ENCODE measurements around the gene SSBP2.
"Not testable (repeated sequence)": the region's sequence is repeated elsewhere in the genome, so short reads cannot be mapped to it uniquely, and the experiment has no call there.

Gene SSBP2

DNA sequence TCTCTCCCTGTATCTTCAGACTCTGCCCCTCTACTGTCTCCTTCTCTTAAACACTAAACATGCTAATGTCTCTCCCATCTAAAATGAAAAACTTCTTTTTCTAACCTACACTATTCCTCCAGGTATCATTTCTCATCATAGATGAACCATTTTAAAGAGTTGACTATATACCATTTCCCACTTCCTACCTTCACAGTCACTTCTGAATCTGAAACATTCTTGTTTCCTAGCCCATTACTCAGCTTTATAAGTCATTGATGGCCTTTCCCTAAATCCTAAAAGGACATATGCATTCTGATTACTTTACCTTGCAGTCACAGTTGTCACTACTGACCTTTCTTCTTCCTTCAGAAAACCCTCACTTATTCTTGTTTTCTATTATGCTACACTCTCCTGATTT lies 118.2 kb downstream of the SSBP2 start:
- TF ChIP-seq, protein P1, sequence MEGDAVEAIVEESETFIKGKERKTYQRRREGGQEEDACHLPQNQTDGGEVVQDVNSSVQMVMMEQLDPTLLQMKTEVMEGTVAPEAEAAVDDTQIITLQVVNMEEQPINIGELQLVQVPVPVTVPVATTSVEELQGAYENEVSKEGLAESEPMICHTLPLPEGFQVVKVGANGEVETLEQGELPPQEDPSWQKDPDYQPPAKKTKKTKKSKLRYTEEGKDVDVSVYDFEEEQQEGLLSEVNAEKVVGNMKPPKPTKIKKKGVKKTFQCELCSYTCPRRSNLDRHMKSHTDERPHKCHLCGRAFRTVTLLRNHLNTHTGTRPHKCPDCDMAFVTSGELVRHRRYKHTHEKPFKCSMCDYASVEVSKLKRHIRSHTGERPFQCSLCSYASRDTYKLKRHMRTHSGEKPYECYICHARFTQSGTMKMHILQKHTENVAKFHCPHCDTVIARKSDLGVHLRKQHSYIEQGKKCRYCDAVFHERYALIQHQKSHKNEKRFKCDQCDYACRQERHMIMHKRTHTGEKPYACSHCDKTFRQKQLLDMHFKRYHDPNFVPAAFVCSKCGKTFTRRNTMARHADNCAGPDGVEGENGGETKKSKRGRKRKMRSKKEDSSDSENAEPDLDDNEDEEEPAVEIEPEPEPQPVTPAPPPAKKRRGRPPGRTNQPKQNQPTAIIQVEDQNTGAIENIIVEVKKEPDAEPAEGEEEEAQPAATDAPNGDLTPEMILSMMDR (IDR thresholded peaks at IDR 0.05; ENCODE audit: low read depth, low read length, missing control alignments): no peak
- no peak overlapping the region for H3K4me3 ChIP-seq (replicated peaks; ENCODE audit: low read depth, low read length)
- no peak for DNase-seq (ENCODE audit: extremely low read depth, low read depth)

GRCh38 chr5:81631621-81632020 lies 119.3 kb downstream of the SSBP2 start:
- H3K4me3 ChIP-seq (replicated peaks; ENCODE audit: low read depth, low read length): no peak overlapping the region
- TF ChIP-seq, protein P1 (IDR thresholded peaks at IDR 0.05; ENCODE audit: low read depth, low read length, missing control alignments): no peak

DNA sequence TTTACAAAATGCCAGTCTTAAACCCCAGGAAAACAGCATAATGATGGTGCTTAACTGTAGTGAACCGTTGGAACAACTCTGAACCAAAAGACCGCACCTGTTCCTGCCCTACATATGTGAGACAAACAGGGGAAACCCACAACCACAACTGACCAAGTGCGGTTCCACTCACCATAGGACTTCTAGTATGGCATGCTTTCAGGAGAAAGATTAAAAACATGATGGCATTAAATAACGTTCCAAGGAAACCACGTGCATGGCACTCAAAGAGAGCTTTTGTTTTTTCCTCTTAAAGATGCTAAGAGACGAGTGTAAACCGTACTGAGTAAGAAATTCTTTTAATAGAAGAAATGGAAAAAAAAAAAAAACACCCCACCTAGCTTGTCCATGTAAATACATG lies 119.8 kb downstream of the SSBP2 start:
- H3K4me3 ChIP-seq (replicated peaks; ENCODE audit: low read depth, low read length): no peak overlapping the region
- TF ChIP-seq, protein P1 (IDR thresholded peaks at IDR 0.05; ENCODE audit: low read depth, low read length, missing control alignments): no peak
- DNase-seq (ENCODE audit: extremely low read depth, low read depth): no peak

More at GRCh38 chr5:81631621-81632020, 119.3 kb downstream of the SSBP2 start:
- DNase-seq (ENCODE audit: extremely low read depth, low read depth): no peak

- no peak for DNase-seq (ENCODE audit: extremely low read depth, low read depth)
- H3K4me3 ChIP-seq (replicated peaks; ENCODE audit: low read depth, low read length): no peak overlapping the region
- TF ChIP-seq, protein P1 (IDR thresholded peaks at IDR 0.05; ENCODE audit: low read depth, low read length, missing control alignments): no peak
Observed at GRCh38 chr5:81630684-81631083, 120.2 kb downstream of the SSBP2 start.

DNA sequence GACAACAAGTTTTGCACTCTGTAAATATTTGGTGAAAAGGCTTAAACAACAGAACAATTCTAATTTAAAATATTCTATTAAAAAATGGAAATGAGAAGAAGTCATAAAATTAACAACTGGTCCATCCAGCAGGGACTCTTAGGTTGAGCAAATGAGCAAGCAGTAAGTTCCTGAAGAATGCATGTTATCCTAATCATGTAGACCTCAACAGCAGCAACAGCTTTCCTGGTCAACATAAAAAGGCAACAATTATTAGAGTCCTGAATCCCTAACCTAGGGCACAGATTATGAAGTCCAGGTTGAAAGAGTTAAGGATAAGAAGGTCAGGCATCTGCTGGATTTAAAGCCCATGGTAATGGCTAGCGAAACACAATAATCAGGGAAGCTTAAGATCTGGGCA lies 120.9 kb downstream of the SSBP2 start:
- H3K4me3 ChIP-seq (replicated peaks; ENCODE audit: low read depth, low read length): no peak overlapping the region
- TF ChIP-seq, protein P1 (IDR thresholded peaks at IDR 0.05; ENCODE audit: low read depth, low read length, missing control alignments): no peak
- no peak for DNase-seq (ENCODE audit: extremely low read depth, low read depth)

DNA sequence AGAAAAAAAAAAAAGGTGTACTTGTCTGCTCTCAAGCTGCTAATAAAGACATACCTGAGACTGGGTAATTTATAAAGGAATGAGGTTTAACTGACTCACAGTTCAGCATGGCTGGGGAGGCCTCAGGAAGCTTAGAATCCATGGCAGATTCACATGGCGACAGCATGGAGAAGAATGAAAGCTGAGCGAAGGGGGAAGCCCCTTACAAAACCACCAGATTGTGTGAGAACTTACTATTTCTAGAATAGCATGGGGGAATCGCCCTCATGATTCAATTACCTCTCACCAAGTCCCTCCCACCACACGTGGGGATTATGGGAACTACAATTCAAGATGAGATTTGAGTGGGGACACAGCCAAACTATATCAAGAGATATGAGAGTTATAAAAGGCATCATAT lies 122.8 kb downstream of the SSBP2 start:
- H3K4me3 ChIP-seq (replicated peaks; ENCODE audit: low read depth, low read length); DNase-seq (ENCODE audit: extremely low read depth, low read depth): not testable (repeated sequence)

DNA sequence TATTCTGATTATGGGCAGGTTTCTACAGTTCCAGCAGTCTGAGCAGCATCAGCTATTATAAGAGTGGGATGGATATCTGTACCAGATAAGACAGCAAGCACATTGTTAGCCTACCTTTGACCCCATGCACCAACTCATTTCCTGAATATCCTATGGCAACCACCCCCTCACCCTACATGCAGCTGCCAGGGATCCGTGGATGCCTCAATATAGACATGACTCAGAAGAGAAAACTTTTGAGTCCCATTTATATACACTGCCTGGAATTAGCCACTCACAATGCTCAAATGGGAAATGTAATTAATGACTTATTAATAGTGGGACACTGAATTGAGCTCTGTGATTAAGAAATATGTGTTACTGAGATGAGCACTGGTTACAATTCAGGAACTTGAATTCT lies 124.4 kb downstream of the SSBP2 start:
- peak; percentile 69 for DNase-seq (ENCODE audit: extremely low read depth, low read depth)
- TF ChIP-seq, protein P1 (IDR thresholded peaks at IDR 0.05; ENCODE audit: low read depth, low read length, missing control alignments): no peak
- H3K4me3 ChIP-seq (replicated peaks; ENCODE audit: low read depth, low read length): no peak overlapping the region

Data from HFF-Myc (cell line).